Mesendoderm (in vitro differentiated cells): ENCODE data around the gene EHBP1.

Experiments used
- DNase-seq: peaks from one replicate; pipeline ENCODE4 v3.0.0; 2013
- H2AK5ac ChIP-seq: 2 replicates; pipeline ENCODE4 v1.6.1; 2013; ENCODE audit warnings: low read length, inconsistent platforms
- H2BK120ac ChIP-seq: 2 replicates; pipeline ENCODE4 v1.6.1; 2013; ENCODE audit warnings: low read depth, mild to moderate bottlenecking, low read length, moderate library complexity, mixed read lengths
- H2BK15ac ChIP-seq: replicated peaks from 2 replicates; pipeline ENCODE4 v1.6.1; 2013; ENCODE audit warnings: low read depth, mild to moderate bottlenecking, moderate library complexity
- H2BK5ac ChIP-seq: 2 replicates; pipeline ENCODE4 v1.6.1; 2013; ENCODE audit warnings: low read length, inconsistent platforms
- H3K18ac ChIP-seq: 2 replicates; pipeline ENCODE4 v1.6.1; 2013; ENCODE audit warnings: mild to moderate bottlenecking, low read length, mixed read lengths
- H3K23ac ChIP-seq: one replicate; pipeline ENCODE4 v1.6.1; 2013; ENCODE audit warnings: low read length
- H3K27ac ChIP-seq: 2 replicates; pipeline ENCODE4 v1.5.1; 2013; ENCODE audit warnings: low read depth, mild to moderate bottlenecking, inconsistent platforms, low read length, moderate library complexity
- H3K27me3 ChIP-seq: 2 replicates; pipeline ENCODE4 v1.6.1; 2013; ENCODE audit warnings: low read length, control low read depth, mild to moderate bottlenecking, inconsistent platforms; ENCODE audit not compliant: insufficient read depth, poor library complexity
- H3K36me3 ChIP-seq: 2 replicates; pipeline ENCODE4 v1.6.1; 2013; ENCODE audit warnings: low read length, inconsistent platforms; ENCODE audit not compliant: control insufficient read depth, insufficient read depth
- H3K4ac ChIP-seq: one replicate; pipeline ENCODE4 v1.6.1; 2013; ENCODE audit warnings: low read depth, mild to moderate bottlenecking, low read length, moderate library complexity
- H3K4me1 ChIP-seq: 2 replicates; pipeline ENCODE4 v1.6.1; 2013; ENCODE audit warnings: low read depth, low read length, inconsistent platforms; ENCODE audit not compliant: control insufficient read depth
- H3K4me2 ChIP-seq: 2 replicates; pipeline ENCODE4 v1.6.1; 2013; ENCODE audit warnings: low read length
- H3K4me3 ChIP-seq: 2 replicates; pipeline ENCODE4 v1.5.1; 2013; ENCODE audit warnings: mild to moderate bottlenecking, low read length
- H3K56ac ChIP-seq: one replicate; pipeline ENCODE4 v1.6.1; 2013; ENCODE audit warnings: low read length
- H3K79me1 ChIP-seq: 2 replicates; pipeline ENCODE4 v1.6.1; 2013; ENCODE audit warnings: low read length, inconsistent platforms
- H3K79me2 ChIP-seq: 2 replicates; pipeline ENCODE4 v1.6.1; 2013; ENCODE audit warnings: mild to moderate bottlenecking, low read length; ENCODE audit not compliant: control insufficient read depth, insufficient read depth
- H3K9ac ChIP-seq: 2 replicates; pipeline ENCODE4 v1.6.1; 2013; ENCODE audit warnings: low read length, inconsistent platforms
- H4K5ac ChIP-seq: one replicate; pipeline ENCODE4 v1.6.1; 2013; ENCODE audit warnings: low read length
- H4K8ac ChIP-seq: one replicate; pipeline ENCODE4 v1.6.1; 2013; ENCODE audit warnings: low read depth, mild to moderate bottlenecking, control low read depth, low read length, moderate library complexity
- WGBS: extraction: QIAGEN DNeasy Blood & Tissue Kit; methylation state at CpG from one replicate; pipeline ENCODE4 v1.1.7; 2013; ENCODE audit warnings: low lambda C conversion rate, missing lambda C conversion rate; ENCODE audit not compliant: insufficient coverage; ENCODE audit errors: extremely low coverage; 5-methylcytosine and 5-hydroxymethylcytosine counted together

Gene EHBP1

DNA sequence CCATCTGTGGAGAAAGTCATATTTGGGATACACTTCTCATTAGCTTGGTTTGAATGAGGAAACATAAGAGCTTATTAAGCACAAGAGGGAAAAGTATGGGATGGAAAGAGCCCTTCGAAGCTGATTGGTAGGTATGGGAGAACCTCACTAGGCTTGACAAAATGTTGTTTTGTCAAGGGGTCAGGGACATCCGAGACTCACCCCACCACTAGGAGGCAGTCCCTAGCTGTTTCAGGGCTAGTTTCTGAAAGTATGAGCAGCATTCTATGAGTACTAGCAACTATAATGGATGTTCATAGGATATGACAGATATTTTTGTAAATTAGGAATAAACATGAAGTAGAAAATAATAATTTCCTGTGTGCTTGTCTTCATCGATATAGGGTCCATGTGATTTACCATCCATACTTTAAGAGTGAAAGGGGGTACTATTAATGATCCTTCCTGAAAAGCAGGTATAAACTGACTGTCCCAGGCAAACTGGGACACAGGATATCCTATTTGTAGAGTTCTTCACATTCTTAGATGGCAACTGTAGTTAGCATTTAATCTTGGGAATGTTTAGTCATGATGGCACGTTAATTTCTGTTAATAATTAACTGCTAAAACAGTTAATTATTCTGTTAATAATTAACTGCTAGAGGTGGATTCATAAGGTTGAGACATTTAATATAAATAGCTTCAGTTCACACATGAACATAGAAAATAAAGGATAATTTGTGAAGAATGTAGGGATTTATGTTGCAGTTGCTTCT, 373.5 kb downstream of the EHBP1 start:
- H3K4me3 ChIP-seq, result no peak overlapping the region
- no peak overlapping the region for H3K18ac ChIP-seq
- no peak overlapping the region for H2BK15ac ChIP-seq
- no peak overlapping the region for H2AK5ac ChIP-seq
- no peak overlapping the region for H3K9ac ChIP-seq
- no peaks in the 10 kb centered on the region for H3K27me3 ChIP-seq
- WGBS, result no CpG with 5 or more reads among the region's 4 CpGs
- DNase-seq, result peak; percentile 73
- no peaks in the 10 kb centered on the region for H3K4me1 ChIP-seq
- no peaks in the 10 kb centered on the region for H3K79me2 ChIP-seq
- H3K27ac ChIP-seq, result no peak overlapping the region
- H3K23ac ChIP-seq, result no peak overlapping the region
- H3K36me3 ChIP-seq, result no peaks in the 10 kb centered on the region
- no peak overlapping the region for H4K8ac ChIP-seq
- H3K56ac ChIP-seq, result no peak overlapping the region
- no peak overlapping the region for H2BK120ac ChIP-seq
- no peak overlapping the region for H2BK5ac ChIP-seq
- H4K5ac ChIP-seq, result no peak overlapping the region
- no peaks in the 10 kb centered on the region for H3K79me1 ChIP-seq
- H3K4ac ChIP-seq, result no peak overlapping the region
- H3K4me2 ChIP-seq, result no peak overlapping the region

DNA sequence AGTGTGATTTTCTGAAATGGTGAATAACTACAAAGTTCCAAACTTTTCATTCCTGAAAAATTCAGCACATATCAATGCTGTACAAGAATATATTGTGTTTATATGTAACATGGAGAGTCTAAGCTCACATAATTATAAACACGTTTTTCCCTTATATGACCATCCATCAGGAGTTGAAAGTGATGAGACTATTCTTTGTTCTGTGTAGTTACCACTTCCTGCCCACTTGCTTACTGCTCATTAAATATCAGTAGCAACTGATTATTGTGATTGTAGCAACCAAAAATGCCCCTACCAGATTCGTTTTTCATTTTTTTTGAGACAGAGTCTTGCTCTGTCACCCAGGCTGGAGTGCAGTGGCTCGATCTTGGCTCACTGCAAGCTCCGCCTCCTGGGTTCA, 375.9 kb downstream of the EHBP1 start:
- no peak overlapping the region for H3K18ac ChIP-seq
- WGBS, result no CpG with 5 or more reads among the region's 4 CpGs
- no peak overlapping the region for H2BK15ac ChIP-seq
- H3K79me1 ChIP-seq, result no peaks in the 10 kb centered on the region
- no peak overlapping the region for H3K4me3 ChIP-seq
- no peak overlapping the region for H3K9ac ChIP-seq
- no peak overlapping the region for H2BK5ac ChIP-seq
- no peaks in the 10 kb centered on the region for H3K4me1 ChIP-seq
- H3K56ac ChIP-seq, result no peak overlapping the region
- no peak overlapping the region for H4K5ac ChIP-seq
- H3K4ac ChIP-seq, result no peak overlapping the region
- H2AK5ac ChIP-seq, result no peak overlapping the region
- no peak overlapping the region for H2BK120ac ChIP-seq
- no peaks in the 10 kb centered on the region for H3K36me3 ChIP-seq
- H3K27me3 ChIP-seq, result no peaks in the 10 kb centered on the region
- H3K4me2 ChIP-seq, result no peak overlapping the region
- no peak overlapping the region for H3K23ac ChIP-seq
- H4K8ac ChIP-seq, result no peak overlapping the region
- DNase-seq, result no peak
- no peaks in the 10 kb centered on the region for H3K79me2 ChIP-seq
- no peak overlapping the region for H3K27ac ChIP-seq

DNA sequence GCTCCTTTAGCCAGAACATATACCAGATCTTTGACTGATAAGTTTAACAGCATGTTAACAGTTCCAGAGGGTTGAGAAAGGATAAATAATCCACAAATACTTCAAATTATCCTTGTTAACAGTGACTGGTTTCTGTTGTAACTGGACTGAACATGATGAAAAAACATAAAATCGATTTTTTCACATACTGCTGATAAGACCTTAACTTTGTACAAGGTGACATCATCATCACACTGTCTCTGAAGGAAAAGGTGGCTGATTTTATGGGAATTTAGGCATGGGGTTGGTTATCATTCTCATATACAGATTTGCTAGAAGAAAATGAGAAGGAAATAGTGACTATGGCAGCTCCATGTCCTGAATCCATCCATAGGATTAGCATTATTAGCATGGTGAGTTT, 381.2 kb downstream of the EHBP1 start:
- DNase-seq, result no peak
- Histone ChIP-seq H3K4me3 (no peak overlapping the region), H2BK15ac (no peak overlapping the region), H4K5ac (no peak overlapping the region), H4K8ac (no peak overlapping the region), H3K4me1 (no peaks in the 10 kb centered on the region), H3K27ac (no peak overlapping the region), H3K18ac (no peak overlapping the region), H2AK5ac (no peak overlapping the region), H3K79me2 (no peaks in the 10 kb centered on the region), H2BK5ac (no peak overlapping the region), H3K9ac (no peak overlapping the region), H3K4me2 (no peak overlapping the region), H3K23ac (no peak overlapping the region), H3K27me3 (no peaks in the 10 kb centered on the region), H3K56ac (no peak overlapping the region), H3K79me1 (no peaks in the 10 kb centered on the region), H3K36me3 (no peaks in the 10 kb centered on the region), H2BK120ac (no peak overlapping the region), H3K4ac (no peak overlapping the region)
- no CpG with 5 or more reads among the region's 1 CpG for WGBS

DNA sequence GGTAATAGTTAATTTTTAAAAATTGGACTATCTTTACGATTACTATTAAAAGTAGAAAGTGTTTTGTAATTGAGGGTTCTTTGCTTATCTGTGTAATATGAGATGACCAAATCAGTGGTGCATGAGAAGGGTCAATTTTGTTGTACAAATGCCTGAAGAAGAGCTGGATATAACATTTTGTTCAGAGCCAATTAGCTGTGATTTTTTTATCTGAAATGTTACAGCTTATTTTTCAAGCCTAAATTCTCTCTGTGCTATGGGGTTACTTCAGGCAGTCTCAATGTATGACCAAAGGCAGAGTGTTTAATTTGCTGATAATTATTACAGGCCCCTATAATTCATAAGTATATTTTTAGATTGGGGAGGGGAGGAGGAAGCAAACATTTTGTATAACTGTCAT, 386.9 kb downstream of the EHBP1 start:
- H3K4me2 ChIP-seq, result no peak overlapping the region
- no peaks in the 10 kb centered on the region for H3K79me1 ChIP-seq
- no peak overlapping the region for H4K5ac ChIP-seq
- H3K18ac ChIP-seq, result no peak overlapping the region
- no peak overlapping the region for H3K9ac ChIP-seq
- no peaks in the 10 kb centered on the region for H3K27me3 ChIP-seq
- H3K4me1 ChIP-seq, result no peaks in the 10 kb centered on the region
- 100% methylated on average over 1 of the region's 1 CpG for WGBS
- no peak overlapping the region for H2AK5ac ChIP-seq
- no peak overlapping the region for H4K8ac ChIP-seq
- no peak overlapping the region for H2BK15ac ChIP-seq
- no peak for DNase-seq
- no peak overlapping the region for H3K56ac ChIP-seq
- no peak overlapping the region for H3K27ac ChIP-seq
- H3K4me3 ChIP-seq, result no peak overlapping the region
- no peak overlapping the region for H3K23ac ChIP-seq
- no peaks in the 10 kb centered on the region for H3K36me3 ChIP-seq
- no peak overlapping the region for H3K4ac ChIP-seq
- H2BK5ac ChIP-seq, result no peak overlapping the region
- H3K79me2 ChIP-seq, result no peaks in the 10 kb centered on the region
- H2BK120ac ChIP-seq, result no peak overlapping the region

DNA sequence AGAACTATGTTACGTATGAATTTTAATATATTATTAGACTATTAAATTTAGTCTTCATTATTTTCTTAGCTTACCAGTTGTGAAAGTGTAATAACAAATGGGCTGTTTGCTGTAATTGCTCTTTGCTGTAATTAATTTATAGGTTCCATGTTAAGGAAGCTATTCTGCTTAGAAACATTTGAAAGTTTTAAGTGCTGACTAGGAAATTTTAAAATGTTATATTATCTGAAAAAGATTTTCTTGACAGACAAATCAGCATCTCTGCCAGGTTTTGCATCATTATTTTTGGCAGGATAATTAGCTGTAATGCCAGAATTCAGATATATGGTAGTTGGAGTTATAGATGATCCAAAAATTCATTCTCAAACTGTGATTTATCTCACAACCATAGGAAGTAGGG, 387.3 kb downstream of the EHBP1 start:
- no peak overlapping the region for H2AK5ac ChIP-seq
- H3K79me1 ChIP-seq, result no peaks in the 10 kb centered on the region
- no peaks in the 10 kb centered on the region for H3K27me3 ChIP-seq
- no CpG with 5 or more reads among the region's 1 CpG for WGBS
- no peak overlapping the region for H3K18ac ChIP-seq
- H2BK120ac ChIP-seq, result no peak overlapping the region
- no peak for DNase-seq
- H3K36me3 ChIP-seq, result no peaks in the 10 kb centered on the region
- H4K8ac ChIP-seq, result no peak overlapping the region
- no peaks in the 10 kb centered on the region for H3K4me1 ChIP-seq
- H3K56ac ChIP-seq, result no peak overlapping the region
- H3K23ac ChIP-seq, result no peak overlapping the region
- H3K27ac ChIP-seq, result no peak overlapping the region
- H3K4ac ChIP-seq, result no peak overlapping the region
- no peak overlapping the region for H2BK15ac ChIP-seq
- H2BK5ac ChIP-seq, result no peak overlapping the region
- no peaks in the 10 kb centered on the region for H3K79me2 ChIP-seq
- no peak overlapping the region for H3K4me3 ChIP-seq
- no peak overlapping the region for H3K4me2 ChIP-seq
- H3K9ac ChIP-seq, result no peak overlapping the region
- no peak overlapping the region for H4K5ac ChIP-seq

DNA sequence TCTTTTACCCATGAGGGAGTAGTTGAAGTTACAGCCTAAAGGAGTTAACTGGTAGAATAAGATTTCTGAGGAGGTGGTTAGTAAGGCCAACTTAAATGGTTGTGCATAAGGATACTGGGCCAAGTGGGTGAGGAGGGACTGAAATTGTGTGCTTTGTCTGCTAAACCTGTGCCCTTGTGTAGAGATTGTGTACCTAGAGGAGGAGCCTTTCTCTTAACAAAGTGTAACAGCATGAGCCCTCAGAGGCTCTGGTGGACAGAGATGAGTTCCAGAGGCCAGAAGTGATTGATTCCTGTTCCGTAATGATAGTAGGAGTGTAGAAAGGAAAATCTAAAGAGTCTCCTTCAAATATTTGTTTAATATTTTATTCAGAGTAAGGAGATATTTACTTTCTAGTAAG, 388.0 kb downstream of the EHBP1 start:
- no peaks in the 10 kb centered on the region for H3K36me3 ChIP-seq
- H4K5ac ChIP-seq, result no peak overlapping the region
- WGBS, result no CpG with 5 or more reads among the region's 1 CpG
- H4K8ac ChIP-seq, result no peak overlapping the region
- H2AK5ac ChIP-seq, result no peak overlapping the region
- H3K56ac ChIP-seq, result no peak overlapping the region
- no peaks in the 10 kb centered on the region for H3K79me1 ChIP-seq
- H2BK15ac ChIP-seq, result no peak overlapping the region
- H2BK120ac ChIP-seq, result no peak overlapping the region
- no peak overlapping the region for H3K27ac ChIP-seq
- no peak for DNase-seq
- H3K4me1 ChIP-seq, result no peaks in the 10 kb centered on the region
- no peak overlapping the region for H3K4me3 ChIP-seq
- no peak overlapping the region for H3K4ac ChIP-seq
- H3K79me2 ChIP-seq, result no peaks in the 10 kb centered on the region
- H3K4me2 ChIP-seq, result no peak overlapping the region
- H3K23ac ChIP-seq, result no peak overlapping the region
- H3K9ac ChIP-seq, result no peak overlapping the region
- H3K27me3 ChIP-seq, result no peaks in the 10 kb centered on the region
- H3K18ac ChIP-seq, result no peak overlapping the region
- no peak overlapping the region for H2BK5ac ChIP-seq
